GM19324 (cell line): ENCODE measurements around the gene MYLK.

ENCODE experiments used
- ATAC-seq: cut with Tn5 transposase; IDR thresholded peaks from one replicate; pipeline ENCODE4 v1.9.1; 2021; ENCODE audit warnings: mild to moderate bottlenecking, moderate library complexity; ENCODE audit not compliant: unreplicated experiment, low FRiP score

Gene MYLK

GRCh38 chr3:123795471-123796251 lies 88.5 kb downstream of the MYLK start:
- no peak for ATAC-seq

DNA sequence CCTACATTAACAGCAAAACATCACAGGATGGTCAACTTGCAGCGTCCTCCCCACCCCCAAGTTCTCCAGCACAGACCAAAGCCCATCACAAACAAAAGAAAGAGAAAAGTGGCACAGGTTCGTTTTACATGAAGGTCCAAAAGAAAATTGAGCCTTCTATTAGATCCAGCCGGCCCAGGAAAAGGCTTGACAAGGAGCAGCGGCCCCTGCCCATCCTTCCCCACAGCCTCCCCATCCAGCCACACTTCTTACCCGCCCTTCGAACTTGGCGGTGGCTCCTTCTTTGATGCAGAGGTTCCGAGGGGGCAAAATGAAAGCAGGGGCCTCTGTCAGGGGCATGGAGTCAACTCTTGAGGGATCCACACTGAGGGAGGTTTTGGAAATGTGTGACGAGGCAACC lies 90.7 kb downstream of the MYLK start:
- ATAC-seq, result no peak

GRCh38 chr3:123792473-123793201 lies 91.5 kb downstream of the MYLK start:
- ATAC-seq, result no peak

GRCh38 chr3:123791898-123792297 lies 92.2 kb downstream of the MYLK start:
- no peak for ATAC-seq

DNA sequence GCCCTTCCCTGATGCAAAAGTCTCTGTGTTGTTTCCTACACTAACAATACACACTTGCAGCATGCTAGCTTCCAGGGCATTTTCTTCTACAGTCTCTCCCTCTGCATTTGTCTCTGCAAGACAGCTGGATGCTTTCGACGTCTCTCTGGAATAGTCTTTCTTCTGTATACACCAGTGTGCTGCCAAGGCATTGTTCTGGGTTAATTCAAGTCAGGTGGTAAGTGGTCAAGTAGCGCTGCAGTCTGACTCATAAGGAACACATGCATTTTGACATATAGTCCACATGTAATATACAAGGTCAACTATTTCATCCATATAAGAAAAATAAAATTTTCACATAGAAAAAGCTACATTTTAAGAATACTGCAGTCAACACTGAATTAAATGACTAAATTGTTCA lies 92.7 kb downstream of the MYLK start:
- no peak for ATAC-seq

- no peak for ATAC-seq
These were observed 93.1 kb downstream of the MYLK start for GRCh38 chr3:123791073-123791370.

DNA sequence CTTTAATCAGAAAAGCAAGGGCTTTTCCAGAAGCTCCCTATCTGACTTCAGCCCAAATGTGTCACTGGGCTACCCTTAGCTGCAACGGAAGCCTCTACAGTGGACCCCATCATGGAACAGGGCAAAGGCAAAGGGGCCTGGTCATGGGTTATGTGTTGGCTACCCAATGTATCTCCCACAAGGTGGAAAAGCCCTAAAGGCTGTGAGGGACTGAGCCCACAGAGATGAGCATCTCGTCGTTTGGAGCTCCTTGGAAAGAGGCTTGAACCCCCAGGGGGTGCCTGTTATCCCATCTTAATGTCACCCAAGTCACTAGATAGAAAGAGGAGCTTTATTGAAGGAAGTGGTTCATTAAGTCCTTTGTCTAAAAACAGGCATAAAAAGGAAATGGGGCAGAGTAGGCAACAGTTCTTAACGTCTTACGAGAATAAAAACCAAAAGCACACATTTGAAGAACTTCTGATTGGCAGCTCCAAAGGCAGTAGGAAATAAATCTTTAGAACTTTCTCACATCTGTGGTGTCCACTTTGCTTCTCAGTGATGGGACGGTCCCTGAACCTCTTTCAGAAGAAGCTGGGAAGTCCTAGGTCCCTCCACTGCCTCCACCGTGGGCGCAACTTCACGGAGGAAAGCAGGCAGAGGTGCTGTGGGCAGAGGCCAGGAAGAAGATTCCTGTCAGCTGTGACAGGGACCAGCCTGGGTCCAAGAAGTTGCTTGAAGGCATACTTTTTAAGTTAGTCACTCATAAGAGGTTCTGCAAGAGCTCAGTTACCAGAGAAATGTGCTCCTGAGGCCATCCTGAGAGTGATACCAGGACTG lies 93.7 kb downstream of the MYLK start:
- no peak for ATAC-seq

- ATAC-seq, result no peak
These were observed 94.4 kb downstream of the MYLK start for GRCh38 chr3:123789760-123790159.

DNA sequence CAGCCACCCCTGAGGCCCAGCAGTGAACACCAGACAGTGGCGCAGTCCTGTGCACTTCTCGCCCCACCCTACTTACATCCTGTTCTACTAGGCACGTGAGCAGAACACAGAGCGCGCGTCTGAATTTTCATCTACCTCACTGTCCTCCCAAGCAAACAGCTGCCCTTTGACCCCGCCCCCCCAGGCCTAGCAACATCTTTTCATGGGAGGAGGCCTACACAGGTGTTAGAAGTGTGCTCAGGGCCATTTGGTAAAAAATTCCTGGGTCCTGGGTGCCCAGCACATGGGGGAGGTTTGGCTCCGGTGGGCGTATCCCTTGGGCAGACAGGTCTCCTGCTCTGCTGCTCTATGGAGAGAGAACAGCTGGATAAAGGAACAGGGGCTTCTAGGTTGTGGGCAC lies 95.0 kb downstream of the MYLK start:
- ATAC-seq, result no peak

DNA sequence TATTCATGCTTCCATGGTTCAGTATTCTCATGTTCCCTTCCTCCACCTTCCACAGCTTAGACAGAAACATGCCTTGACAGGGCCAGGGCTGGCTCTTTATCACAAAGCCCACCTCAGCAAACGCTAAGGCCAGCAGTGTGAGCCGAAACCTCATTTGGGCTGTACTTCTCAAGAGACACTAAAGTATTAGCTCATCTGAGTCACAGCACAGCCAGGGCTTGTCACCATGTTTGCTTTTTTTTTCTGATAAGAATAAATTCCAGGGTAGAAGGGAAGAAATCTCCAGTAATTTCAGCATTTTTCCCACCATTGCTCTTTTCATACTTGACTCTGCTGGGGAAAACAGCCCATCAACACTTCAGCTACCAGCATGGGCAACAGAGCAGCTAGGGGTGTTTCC lies 95.4 kb downstream of the MYLK start:
- no peak for ATAC-seq

- no peak for ATAC-seq
These were observed 97.0 kb downstream of the MYLK start for GRCh38 chr3:123787133-123787532.

- no peak for ATAC-seq
These were observed 98.5 kb downstream of the MYLK start for GRCh38 chr3:123785602-123786001.

DNA sequence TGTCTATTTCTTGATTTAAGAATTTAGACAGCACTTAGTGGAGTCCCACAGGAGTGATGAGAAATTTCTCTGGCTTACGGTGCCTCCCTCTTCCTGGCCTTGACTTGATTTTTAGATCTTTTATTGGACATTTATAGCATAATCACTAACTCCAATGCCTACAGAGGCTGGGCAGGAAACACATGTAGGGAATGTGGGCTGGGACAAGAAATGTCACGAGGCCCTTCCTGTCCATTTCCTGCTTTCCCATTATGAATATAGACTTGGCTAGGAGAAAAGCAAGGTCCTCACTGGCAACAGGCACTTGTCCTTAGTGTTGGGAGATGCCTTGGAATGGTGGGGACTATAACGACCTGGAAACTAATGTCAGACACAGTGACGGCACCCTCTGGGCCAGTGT lies 100.3 kb downstream of the MYLK start:
- ATAC-seq, result no peak

DNA sequence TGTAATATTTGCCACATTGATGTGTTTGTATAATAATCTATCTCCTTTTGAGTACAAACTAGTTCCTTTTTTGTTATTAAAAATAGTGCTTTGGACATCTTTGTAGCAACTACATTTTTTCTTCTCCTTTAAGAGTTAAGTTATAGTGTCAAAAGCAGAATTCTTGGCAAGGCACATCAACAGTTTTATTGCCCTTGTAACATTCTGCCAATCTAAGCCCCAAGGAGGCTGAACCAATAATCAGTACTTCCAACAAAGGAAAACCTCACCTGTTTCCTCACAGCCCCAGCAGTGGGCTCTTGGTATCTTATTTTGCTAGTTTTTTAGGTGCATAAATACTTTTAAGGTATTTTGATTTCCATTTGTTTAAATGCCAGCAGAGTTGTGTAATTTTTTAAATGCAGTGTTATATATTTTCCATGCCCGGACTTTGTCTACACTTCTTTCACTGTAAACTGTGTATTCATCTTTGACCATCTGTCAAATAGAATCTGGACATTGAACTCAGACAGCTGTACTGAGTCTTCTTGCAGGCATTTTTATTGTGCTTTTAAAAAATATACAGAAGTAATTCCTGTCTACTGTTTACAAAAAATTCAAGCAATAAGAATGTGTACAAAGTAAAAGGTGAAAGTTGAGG lies 101.0 kb downstream of the MYLK start:
- ATAC-seq, result no peak

- ATAC-seq, result no peak
These were observed 101.6 kb downstream of the MYLK start for GRCh38 chr3:123782488-123782887.

DNA sequence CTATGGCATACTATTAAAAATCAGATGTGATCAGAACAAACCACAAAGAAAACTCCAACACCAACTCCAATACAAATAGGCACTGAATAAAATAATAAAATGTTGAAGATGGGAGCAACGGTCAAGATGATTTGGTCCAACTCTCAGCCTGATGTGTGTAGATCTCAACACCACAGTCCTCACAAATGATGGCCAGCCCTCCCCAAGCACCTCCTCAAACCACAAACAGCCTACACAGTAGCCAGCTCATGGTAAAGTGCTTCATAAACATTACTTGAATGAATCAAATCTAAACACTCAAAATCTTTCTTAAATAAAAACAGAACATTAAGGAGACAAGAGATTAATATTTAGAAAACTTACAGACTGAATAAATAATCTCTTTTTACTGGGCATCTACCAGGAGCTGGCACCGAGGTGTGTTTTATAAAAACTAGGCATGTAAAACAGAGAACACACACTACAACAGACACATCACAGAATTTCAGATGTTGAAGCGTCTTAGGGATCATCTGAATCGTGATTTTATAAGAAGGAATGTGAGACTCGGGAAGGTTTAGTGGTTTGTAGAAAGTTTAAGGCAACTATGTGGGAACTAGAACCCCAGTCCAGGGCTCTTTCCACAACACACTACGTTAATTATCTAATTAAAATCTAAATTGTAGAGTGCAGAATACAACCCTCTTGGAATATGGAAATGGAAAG lies 102.4 kb downstream of the MYLK start:
- ATAC-seq, result no peak

DNA sequence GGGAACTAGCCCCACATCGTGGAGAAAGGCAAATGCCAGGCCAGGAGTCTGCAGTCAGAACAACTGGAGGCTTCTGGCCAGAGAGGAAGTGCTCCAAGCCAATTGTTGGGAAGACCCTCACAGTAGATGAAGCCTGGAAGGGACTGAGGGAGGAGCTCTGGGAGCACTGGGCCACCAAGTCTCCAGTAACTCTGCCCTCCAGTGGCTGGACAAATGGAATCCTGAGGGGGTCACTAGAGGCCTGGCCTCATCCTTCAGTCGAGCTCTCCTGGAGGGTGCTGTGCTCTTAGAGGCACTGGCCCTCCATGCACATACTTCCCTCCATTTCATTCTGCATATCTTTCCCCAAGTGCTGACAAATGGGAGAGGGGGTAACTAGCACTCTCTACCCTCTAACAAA lies 103.0 kb downstream of the MYLK start:
- ATAC-seq, result no peak

GRCh38 chr3:123780656-123781055 lies 103.5 kb downstream of the MYLK start:
- no peak for ATAC-seq

- no peak for ATAC-seq
These were observed 104.4 kb downstream of the MYLK start for GRCh38 chr3:123779655-123780231.

DNA sequence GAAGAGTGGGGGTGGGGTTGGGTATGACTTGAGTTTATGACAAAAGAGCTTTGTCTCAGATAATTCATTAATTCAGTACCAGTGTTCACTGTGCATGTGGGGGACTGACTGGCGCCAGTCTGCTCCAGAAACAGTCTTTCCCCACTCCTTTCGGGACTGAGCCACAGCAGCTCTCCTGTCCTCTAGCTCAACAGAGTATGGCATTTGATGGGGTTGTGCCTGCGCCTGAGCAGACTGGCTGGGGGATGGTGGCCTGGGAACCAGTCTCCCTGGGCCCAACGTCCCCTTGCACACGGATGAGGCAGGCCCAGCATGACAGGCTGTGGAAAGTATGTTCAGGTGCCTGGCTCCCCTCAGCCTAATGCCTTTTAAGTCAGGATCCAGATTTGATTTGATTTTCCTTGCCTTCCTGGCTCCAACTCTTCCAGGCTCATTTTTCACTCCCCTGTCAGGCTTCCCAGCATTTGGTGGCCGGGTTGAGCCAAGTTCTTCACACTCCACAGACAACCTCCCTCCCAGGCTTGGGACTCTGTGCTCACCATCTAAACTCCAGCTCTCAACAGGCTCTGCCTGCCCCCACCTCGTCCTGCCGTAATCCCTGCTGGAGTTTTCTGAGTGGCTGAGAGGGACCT lies 105.0 kb downstream of the MYLK start:
- ATAC-seq, result no peak
